Ishikawa (cell line): ENCODE data around the gene KIAA0513.

ENCODE experiments used
- CEBPB ChIP-seq: IDR thresholded peaks from 2 replicates; pipeline ENCODE4 v1.6.1; 2012
- EP300 ChIP-seq: IDR thresholded peaks from 2 replicates; pipeline ENCODE4 v1.6.1; 2012; ENCODE audit warnings: borderline replicate concordance
- NFIC ChIP-seq: IDR thresholded peaks from 2 replicates; pipeline ENCODE4 v1.6.1; 2012
- RAD21 ChIP-seq: IDR thresholded peaks from 2 replicates; pipeline ENCODE4 v1.6.1; 2012; ENCODE audit warnings: low read depth
- REST ChIP-seq: IDR thresholded peaks from 2 replicates; pipeline ENCODE4 v1.6.1; 2012; ENCODE audit warnings: low read depth, mild to moderate bottlenecking
- TEAD4 ChIP-seq: IDR thresholded peaks from 2 replicates; pipeline ENCODE4 v1.6.1; 2012
- USF1 ChIP-seq: IDR thresholded peaks from 2 replicates; pipeline ENCODE4 v1.6.1; 2012
- YY1 ChIP-seq: IDR thresholded peaks from 2 replicates; pipeline ENCODE4 v1.6.1; 2012; ENCODE audit warnings: low read depth

- no peak for TF ChIP-seq EP300
- no peak for TF ChIP-seq RAD21
- TF ChIP-seq NFIC: no peak
- TF ChIP-seq TEAD4: no peak
- no peak for TF ChIP-seq CEBPB
- no peak for TF ChIP-seq REST
- TF ChIP-seq YY1: no peak
- TF ChIP-seq USF1: no peak
These were observed 31.9 kb upstream of the KIAA0513 start for GRCh38 chr16:84995663-84996062.
